NCI-H1694 treated with DMSO at 0.1 percent for 48 hours (cell line): Measurements from ENCODE around the gene CDK4.
A peak's percentile ranks its signal among the peaks of the same experiment; 100 is the strongest.

Experiments
- DNase-seq: peaks from one replicate; lab custom pipeline; 2025; lab: John Stamatoyannopoulos, UW

CDK4 gene

GRCh38 chr12:57737467-57738460, 14.3 kb downstream of the CDK4 start:
- no peak for DNase-seq

GRCh38 chr12:57736741-57737466, 15.2 kb downstream of the CDK4 start:
- DNase-seq: no peak

DNA sequence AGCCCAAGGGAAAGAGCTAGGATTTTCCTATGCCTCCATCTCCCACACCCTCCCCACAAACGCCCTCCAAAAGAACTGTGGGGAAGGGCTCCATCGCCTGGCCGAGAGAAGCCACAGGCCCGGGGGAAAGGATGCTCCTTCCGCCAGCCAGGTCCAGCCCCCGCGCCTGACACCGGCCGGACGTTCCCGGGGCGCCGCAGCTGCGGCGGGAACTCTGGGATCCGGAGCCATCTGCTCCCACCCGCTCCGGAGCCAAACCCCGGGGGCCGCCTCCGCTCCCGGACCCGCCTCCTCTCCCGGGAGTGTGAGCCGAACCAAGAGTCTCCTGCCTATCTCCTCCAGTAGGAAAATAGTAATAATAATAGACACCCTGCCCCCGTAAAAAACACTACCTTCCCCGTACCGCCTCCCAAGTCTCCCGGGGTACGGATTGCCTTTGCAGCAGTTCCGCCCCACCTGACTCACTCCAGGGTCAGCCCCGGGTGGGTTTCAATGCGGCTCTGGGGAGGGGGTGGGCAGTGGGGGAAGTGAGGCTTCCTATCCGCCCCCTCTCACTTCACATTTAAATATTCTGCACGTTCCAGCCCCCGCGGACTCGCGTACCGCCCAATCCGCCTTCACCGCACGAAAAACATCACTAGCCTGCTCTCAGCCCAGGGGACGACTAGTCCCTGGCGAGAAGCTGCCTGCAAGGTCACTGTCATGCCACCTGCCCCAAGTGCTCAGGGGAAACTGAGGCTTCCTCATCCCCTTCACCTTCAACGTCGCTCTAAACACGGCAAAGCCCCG, 16.0 kb downstream of the CDK4 start:
- no peak for DNase-seq

DNA sequence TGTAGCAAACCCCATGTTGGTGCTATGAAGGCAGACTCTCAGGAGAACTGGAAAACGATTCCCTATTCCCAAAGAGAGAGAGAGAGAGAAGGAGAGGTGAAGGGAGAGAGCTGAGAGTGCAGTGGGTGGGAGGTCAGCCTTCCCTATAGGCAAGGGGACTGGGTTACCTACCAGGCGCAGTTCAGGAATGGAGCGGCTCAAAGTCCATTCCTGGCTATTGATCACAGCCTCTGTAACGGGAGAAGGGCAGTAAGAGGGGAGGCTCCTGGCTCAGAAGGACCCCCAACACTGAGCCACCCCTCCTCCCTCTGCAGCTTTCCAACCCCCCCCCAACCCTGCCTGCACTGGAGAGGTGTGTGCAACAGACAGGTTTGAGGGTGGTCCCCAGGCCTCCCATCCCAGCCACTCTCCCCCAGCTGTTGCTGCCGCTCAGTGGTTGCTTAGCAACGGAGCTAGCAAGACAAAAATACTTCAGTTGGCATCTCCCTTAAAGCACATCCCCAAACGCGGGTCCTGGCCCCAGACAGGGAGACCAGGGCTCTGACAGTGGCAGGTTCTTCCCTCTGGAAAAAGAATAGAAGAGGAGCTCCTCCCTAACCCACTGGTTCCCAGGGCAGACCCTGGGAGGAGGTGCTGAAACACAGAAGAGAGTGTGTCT, 16.8 kb downstream of the CDK4 start:
- no peak for DNase-seq

DNA sequence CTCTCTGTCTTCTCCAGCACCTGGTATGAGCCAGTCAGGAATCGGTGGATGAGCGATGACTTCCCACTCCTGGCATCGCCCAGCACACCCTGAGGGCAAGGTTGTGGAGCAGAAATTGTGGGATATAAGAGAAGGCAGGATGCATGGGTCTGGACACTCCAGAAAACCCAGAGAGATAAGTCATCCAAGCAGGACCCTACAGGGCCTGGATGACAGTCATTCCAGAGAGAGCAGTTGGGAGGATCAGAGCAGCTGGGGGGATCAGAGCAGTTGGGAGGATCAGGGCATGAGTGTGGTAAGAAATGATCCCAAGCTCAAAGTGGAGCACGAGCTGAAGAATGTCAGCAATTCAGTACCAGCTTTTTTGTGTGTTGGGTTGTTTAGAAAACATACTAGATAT, 17.5 kb downstream of the CDK4 start:
- no peak for DNase-seq

DNA sequence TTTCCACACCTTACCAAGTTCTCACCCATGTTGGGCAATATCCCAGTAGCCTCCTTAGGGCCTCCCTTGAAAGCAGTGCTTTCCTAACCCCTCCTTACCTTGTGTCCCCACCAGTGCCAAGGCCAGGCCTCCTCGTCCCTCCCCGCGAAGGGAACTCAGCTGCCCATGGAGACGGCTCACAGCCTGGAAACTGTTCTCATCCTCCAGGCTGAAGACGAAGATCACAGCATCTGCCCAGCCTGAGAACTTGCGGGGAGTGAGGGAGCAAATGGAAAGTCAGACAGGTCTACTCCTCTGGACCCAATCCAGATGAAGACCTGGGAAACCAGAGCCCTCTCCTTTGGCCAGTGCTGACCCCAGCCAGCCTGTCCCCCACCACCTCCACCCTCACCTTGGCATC, 18.2 kb downstream of the CDK4 start:
- DNase-seq: no peak

DNA sequence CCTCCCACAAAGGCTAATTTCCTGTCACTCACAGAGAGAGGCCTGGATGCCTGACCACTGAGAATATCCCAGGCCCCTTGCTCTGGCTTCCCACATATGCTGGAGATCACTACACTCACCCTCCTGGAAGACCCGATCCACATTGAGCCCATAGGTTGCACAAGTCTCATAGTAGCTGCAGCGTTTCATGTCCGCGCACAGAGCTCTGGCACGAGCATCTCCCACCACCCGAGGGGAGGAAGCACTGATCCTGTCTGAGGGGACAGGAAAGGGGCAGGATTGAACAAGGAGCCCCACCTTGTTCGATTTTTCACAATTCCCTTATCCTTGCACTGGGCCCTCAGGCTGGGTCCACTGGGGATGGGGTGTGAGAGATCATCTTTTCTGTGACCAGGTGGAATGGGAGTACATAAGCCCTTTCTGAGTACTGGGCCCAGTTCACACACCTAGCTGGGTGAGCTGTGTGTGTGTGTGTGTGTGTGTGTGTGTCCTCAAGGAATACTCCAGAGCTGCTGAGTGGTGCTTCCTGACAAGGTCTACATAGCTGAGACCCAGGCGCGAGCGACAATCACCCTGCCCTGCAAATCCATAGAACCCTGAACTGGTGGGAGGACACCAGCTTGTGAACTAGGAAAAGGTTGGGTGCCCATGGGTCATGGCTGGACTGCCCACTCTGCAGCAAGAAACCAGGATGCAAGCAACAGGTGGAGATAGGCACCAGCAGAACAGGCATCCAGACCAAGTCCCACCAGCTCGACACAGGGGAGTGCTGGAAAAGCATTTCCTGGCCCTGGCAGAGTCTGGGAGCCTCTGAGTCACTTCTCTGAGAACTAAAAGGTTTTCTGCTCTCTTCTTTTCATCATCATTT, 19.1 kb downstream of the CDK4 start:
- DNase-seq: no peak

DNA sequence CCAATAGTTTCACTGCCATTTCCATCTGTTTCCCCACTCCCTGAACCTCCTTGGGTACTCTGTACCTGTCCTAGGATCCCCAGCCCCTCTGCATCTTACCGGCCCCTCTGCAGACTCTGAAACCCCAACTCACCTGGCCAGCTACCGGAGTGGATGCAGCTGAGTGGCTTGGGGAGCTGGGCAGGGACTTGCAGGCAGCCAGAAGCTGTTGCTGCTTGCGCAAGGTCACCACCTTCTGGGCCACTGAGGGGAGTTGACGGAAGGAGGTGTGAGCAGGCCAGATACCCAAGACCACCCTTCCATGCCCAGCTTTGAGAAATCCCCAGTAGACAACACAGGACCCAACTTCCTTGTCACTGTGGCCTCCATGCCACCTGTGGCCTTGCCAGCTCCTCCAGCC, 19.8 kb downstream of the CDK4 start:
- no peak for DNase-seq

DNA sequence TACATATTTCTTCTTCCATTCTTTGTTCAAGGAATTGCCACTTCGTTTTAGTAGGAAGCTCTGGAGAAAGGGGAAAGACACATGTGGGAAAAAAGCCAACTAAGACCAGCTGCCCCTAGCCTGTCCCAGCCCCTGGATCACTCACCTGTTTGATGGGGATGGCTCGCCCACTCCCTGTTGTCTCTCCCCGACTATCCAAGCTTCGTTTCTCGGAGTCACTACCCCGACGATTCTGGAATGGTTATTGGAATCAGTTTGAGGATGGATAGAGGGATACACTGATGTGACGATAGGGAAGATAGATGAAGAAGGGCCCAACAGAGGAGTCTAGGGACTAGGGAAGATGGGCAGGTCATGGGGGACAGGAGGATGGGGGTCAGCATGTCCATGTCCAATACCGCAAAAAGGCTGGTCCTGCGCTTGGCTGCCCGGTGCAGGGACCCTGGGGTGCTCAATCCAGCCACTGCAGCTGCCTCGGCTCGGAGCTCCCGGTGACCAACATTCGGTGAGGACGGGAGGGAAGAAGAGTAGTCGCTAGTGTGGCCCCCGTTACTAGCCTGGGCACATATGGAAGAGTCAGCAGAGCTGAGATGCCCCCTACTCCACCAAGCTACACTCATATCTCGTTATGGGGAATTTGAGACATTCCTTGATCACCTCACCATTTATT, 20.6 kb downstream of the CDK4 start:
- no peak for DNase-seq

GRCh38 chr12:57730336-57731067, 21.6 kb downstream of the CDK4 start:
- no peak for DNase-seq

DNA sequence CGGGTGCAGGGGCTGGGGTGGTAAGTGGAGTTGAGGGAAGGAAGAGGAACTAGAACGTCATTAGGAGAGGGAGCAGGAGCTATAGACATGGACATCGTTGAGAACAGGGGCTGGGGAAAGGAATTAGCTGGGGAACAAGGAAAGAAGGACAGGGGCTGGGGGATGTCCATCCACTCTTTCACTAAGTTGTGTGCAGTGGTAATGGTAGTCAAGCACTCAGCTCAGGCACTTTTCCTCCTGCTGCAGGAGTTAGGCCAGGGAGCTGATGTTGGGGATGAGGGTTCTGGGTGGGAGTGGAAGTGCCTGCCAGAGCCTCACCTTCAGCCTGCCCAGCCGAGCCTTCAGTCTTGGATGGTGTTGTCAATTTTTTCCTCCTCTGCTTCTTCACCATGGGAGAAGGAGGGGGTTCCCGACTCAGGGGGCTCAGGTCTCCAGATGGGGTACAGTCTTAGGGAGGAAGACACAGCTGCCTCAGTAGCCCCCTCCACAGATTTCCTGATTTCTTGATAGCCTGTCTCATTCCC, 22.7 kb downstream of the CDK4 start:
- DNase-seq: no peak

DNA sequence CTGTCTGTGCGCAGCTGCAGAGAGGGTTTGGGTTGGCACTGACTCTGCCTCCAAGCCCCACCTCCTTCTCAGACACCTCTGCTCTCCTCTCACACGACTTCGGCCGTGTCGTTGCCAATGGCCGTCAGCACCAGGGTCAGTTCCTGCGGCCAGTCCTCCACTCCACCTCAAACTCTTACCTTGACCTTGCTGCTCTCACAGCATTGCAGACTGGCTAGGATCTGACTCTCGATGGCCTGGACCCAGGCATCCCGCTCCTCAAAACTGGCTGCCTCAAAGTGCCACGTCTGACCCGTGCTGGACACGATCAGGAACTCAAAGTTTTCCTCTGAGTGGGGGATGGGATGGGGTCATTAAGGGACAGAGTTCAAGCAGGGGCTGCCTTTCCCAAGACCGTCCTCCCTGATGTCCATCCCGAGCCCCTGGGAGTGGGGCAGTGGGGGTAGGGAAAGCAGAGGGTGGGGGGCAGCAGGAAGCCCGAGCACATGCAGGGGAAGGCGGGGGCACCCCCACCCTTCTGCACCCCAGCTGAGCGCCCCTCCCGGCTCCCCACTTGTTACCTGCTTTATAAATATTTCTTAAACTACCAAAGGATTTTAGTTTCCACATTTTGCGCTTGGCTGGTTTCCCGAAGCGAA, 24.2 kb downstream of the CDK4 start:
- DNase-seq: no peak

DNA sequence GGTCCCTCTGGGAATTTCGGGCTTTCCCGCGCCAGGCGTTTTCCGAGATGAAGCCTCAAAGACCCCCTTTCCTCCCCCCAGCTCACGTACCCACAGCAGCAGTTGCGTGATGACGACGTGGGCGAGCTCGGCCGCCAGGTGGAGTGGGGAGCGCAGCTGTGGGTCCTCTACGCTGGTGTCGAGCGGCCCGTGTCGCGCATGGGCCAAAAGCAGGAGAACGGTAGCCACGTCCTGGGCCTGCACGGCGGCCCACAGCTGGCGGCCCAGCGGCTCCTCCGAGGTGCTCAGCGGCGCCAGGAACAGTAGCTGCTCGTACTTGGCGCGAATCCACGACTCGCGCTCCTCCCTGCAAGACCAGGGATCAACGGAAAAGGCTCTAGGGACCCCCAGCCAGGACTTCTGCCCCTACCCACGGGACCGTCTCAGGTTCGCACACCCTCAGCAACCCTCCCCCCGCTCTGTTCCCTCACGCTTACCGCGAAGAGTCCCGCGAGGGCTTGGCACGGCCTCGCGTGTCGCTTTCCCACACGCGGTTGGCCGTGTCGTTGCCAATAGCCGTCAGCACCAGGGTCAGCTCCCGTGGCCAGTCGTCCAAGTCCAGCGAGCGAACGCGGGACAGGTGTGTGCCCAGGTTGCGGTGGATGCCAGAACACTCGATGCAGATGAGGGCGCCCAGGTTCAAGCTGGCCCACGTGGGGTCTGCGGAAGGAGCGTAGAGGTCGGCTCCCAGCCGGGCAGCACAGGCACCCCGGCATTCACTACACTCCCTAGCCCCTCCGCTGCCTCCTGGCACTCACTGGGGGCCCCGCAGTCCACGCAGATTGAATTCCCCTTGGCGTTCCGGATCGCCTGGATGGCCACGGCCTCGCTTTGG, 25.0 kb downstream of the CDK4 start:
- DNase-seq: peak; percentile 55

- DNase-seq: peak; percentile 78
Measured at GRCh38 chr12:57726151-57726883, 25.8 kb downstream of the CDK4 start.

GRCh38 chr12:57725851-57726150, 26.3 kb downstream of the CDK4 start:
- DNase-seq: no peak

DNA sequence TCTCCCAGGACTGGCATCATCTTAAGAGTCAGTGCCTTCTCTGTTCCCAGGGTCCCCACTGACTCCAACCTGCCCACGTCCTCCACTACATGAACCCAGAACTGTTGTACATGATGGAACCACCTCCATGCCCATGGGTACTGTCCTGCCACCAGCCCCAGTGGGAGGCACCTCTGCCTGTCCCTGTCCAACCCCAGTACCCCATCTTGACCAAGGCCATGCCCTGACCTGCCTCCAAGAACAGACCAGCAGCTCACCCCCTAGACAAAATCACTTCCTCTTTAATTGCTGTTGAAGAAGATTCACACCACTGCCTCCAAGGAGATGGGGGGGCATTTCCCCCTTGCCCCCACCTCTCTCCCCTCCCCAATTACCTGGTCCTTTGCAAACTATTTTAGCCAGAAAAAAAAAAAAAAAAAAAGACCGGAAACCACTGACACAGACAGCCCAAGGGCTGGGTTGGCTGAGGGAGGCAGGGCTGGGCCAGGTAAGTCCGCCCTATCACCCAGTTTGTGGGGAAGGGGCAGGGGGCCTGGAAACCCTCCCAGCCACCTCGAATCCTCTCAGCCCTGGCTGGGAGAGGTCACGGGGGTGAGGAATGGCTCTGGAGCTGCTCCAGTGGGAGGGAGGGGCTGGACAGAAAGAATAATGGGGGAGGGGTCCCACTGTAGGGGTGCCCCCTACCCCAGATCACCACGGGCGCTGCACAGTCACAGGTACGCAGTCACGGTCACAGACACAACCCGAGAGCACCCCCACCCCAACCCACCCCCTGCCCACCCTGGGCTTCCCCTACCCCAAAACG, 27.0 kb downstream of the CDK4 start:
- DNase-seq: no peak
